ENCODE data around the gene TPD52L1. TPM values are rescaled to one million over a fixed set of nuclear protein-coding genes. Genes with fewer than 3 reads are reported as not detected.
"Not testable (repeated sequence)": the region's sequence is repeated elsewhere in the genome, so short reads cannot be mapped to it uniquely, and the experiment has no call there.

The TPD52L1 gene
- total RNA-seq, 1 donor: 35.5 TPM

GRCh38 chr6:125277838-125278237 is 124.3 kb downstream of the TPD52L1 start:
- H3K4me2 ChIP-seq (ENCODE audit: insufficient read depth, low read length): no peak overlapping the region
- no peak overlapping the region for H2AFZ ChIP-seq (ENCODE audit: low read length)
- peaks cover 8% of the 10 kb centered on the region for H3K36me3 ChIP-seq (ENCODE audit: insufficient read depth, low read length)
- no peak overlapping the region for H3K27ac ChIP-seq (ENCODE audit: low read depth, low read length)
- no peaks in the 10 kb centered on the region for H4K20me1 ChIP-seq (ENCODE audit: insufficient read depth, low read length)
- DNase-seq (ENCODE audit: insufficient read length, low spot score, missing footprints): no peak
- H3K4me1 ChIP-seq (ENCODE audit: insufficient read depth, low read length): no peaks in the 10 kb centered on the region
- no peaks in the 10 kb centered on the region for H3K27me3 ChIP-seq (ENCODE audit: insufficient read depth, low read length)
- H3K79me2 ChIP-seq (ENCODE audit: insufficient read depth, low read length): peaks cover 10% of the 10 kb centered on the region
- no peak overlapping the region for H3K4me3 ChIP-seq (ENCODE audit: insufficient read depth, low read length)
- no peaks in the 10 kb centered on the region for H3K9me3 ChIP-seq (ENCODE audit: low read depth, low read length)
- no peak for TF ChIP-seq CTCF (IDR thresholded peaks at IDR 0.05; ENCODE audit: extremely low read depth, low read depth, low read length)

GRCh38 chr6:125279961-125280360 is 126.4 kb downstream of the TPD52L1 start:
- Histone ChIP-seq H3K9me3 (ENCODE audit: low read depth, low read length) (no peaks in the 10 kb centered on the region), H3K79me2 (ENCODE audit: insufficient read depth, low read length) (peaks cover 10% of the 10 kb centered on the region), H4K20me1 (ENCODE audit: insufficient read depth, low read length) (no peaks in the 10 kb centered on the region), H3K4me3 (ENCODE audit: insufficient read depth, low read length) (no peak overlapping the region), H2AFZ (ENCODE audit: low read length) (no peak overlapping the region), H3K4me1 (ENCODE audit: insufficient read depth, low read length) (no peaks in the 10 kb centered on the region), H3K27me3 (ENCODE audit: insufficient read depth, low read length) (no peaks in the 10 kb centered on the region), H3K27ac (ENCODE audit: low read depth, low read length) (no peak overlapping the region), H3K36me3 (ENCODE audit: insufficient read depth, low read length) (peaks cover 7% of the 10 kb centered on the region), H3K4me2 (ENCODE audit: insufficient read depth, low read length) (no peak overlapping the region)
- TF ChIP-seq CTCF (IDR thresholded peaks at IDR 0.05; ENCODE audit: extremely low read depth, low read depth, low read length): no peak
- no peak for DNase-seq (ENCODE audit: insufficient read length, low spot score, missing footprints)

DNA sequence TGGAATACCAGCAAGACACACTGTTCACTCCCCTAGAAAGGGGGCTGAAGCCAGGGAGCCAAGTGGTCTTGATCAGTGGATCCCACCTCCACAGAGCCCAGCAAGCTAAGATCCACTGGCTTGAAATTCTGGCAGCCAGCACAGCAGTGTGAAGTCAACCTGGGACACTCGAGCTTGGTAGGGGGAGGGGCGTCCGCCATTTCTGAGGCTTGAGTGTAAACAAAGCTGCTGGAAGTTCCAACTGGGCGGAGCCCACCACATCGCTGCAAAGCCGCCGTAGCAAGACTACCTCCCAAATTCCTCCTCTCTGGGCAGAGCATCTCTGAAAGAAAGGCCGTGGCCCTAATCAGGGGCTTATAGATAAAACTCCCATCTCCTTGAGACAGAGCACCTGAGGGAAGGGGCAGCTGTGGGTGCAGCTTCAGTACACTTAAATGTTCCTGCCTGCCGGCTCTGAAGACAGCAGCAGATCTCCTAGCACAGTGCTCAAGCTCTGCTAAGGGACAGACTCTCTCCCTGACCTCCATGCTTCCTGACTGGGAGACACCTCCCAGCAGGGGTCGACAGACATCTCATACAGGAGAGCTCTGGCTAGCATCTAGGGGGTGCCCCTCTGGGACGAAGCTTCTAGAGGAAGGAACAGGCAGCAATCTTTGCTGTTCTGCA is 126.9 kb downstream of the TPD52L1 start:
- not testable (repeated sequence) for H3K27me3 ChIP-seq (ENCODE audit: insufficient read depth, low read length); H3K27ac ChIP-seq (ENCODE audit: low read depth, low read length); H3K4me1 ChIP-seq (ENCODE audit: insufficient read depth, low read length); H3K4me2 ChIP-seq (ENCODE audit: insufficient read depth, low read length); H3K4me3 ChIP-seq (ENCODE audit: insufficient read depth, low read length); H3K9me3 ChIP-seq (ENCODE audit: low read depth, low read length); H2AFZ ChIP-seq (ENCODE audit: low read length); H4K20me1 ChIP-seq (ENCODE audit: insufficient read depth, low read length); DNase-seq (ENCODE audit: insufficient read length, low spot score, missing footprints)
- Histone ChIP-seq H3K79me2 (ENCODE audit: insufficient read depth, low read length) (peaks cover 10% of the 10 kb centered on the region), H3K36me3 (ENCODE audit: insufficient read depth, low read length) (peaks cover 11% of the 10 kb centered on the region)

DNA sequence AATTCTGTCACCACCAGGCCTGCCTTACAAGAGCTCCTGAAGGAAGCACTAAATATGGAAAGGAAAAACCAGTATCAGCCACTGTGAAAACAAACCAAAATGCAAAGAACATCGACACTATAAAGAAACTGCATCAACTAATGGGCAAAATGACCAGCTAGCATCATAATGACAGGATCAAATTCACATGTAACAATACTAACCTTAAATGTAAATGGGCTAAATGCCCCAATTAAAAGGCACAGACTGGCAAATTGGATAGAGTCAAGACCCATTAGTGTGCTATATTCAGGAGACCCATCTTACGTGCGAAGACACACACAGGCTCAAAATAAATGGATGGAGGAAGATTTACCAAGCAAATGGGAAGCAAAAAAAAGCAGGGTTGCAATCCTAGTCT is 128.9 kb downstream of the TPD52L1 start:
- not testable (repeated sequence) for DNase-seq (ENCODE audit: insufficient read length, low spot score, missing footprints); H3K4me3 ChIP-seq (ENCODE audit: insufficient read depth, low read length); H4K20me1 ChIP-seq (ENCODE audit: insufficient read depth, low read length); H3K4me2 ChIP-seq (ENCODE audit: insufficient read depth, low read length); H2AFZ ChIP-seq (ENCODE audit: low read length); H3K9me3 ChIP-seq (ENCODE audit: low read depth, low read length); H3K4me1 ChIP-seq (ENCODE audit: insufficient read depth, low read length); H3K27me3 ChIP-seq (ENCODE audit: insufficient read depth, low read length); H3K27ac ChIP-seq (ENCODE audit: low read depth, low read length)
- peaks cover 26% of the 10 kb centered on the region for H3K36me3 ChIP-seq (ENCODE audit: insufficient read depth, low read length)
- H3K79me2 ChIP-seq (ENCODE audit: insufficient read depth, low read length): peaks cover 13% of the 10 kb centered on the region

GRCh38 chr6:125285353-125285752 is 131.8 kb downstream of the TPD52L1 start:
- H3K4me2 ChIP-seq (ENCODE audit: insufficient read depth, low read length): no peak overlapping the region
- H3K79me2 ChIP-seq (ENCODE audit: insufficient read depth, low read length): peaks cover 10% of the 10 kb centered on the region
- no peaks in the 10 kb centered on the region for H3K27me3 ChIP-seq (ENCODE audit: insufficient read depth, low read length)
- no peaks in the 10 kb centered on the region for H4K20me1 ChIP-seq (ENCODE audit: insufficient read depth, low read length)
- H3K36me3 ChIP-seq (ENCODE audit: insufficient read depth, low read length): peaks cover 34% of the 10 kb centered on the region
- no peaks in the 10 kb centered on the region for H3K4me1 ChIP-seq (ENCODE audit: insufficient read depth, low read length)
- DNase-seq (ENCODE audit: insufficient read length, low spot score, missing footprints): no peak
- no peak overlapping the region for H3K4me3 ChIP-seq (ENCODE audit: insufficient read depth, low read length)
- TF ChIP-seq CTCF (IDR thresholded peaks at IDR 0.05; ENCODE audit: extremely low read depth, low read depth, low read length): no peak
- no peaks in the 10 kb centered on the region for H3K9me3 ChIP-seq (ENCODE audit: low read depth, low read length)
- H2AFZ ChIP-seq (ENCODE audit: low read length): no peak overlapping the region
- H3K27ac ChIP-seq (ENCODE audit: low read depth, low read length): no peak overlapping the region
